Activated CD4-positive, CD25-positive, alpha-beta regulatory T cell treated with anti-CD3 and anti-CD28 coated beads, Interleukin-2, amount 50 U/mL, for 72 hours (primary cell): ENCODE results near the gene RPRD2.
"Not testable (repeated sequence)": the region's sequence is repeated elsewhere in the genome, so short reads cannot be mapped to it uniquely, and the experiment has no call there.

Experiments
- DNase-seq: peaks from one replicate; pipeline ENCODE4 v3.0.0; 2021

The RPRD2 gene

GRCh38 chr1:150363426-150364230 is at the start of gene RPRD2:
Gene RPRD2, plus strand, starts transcription at chr1:150364147. Its CDS starts 568 bp downstream, at chr1:150364715.
- DNase-seq: peak; percentile 94

- DNase-seq: not testable (repeated sequence)
Observed at GRCh38 chr1:150314691-150315090, 49.3 kb upstream of the RPRD2 start.

- DNase-seq: no peak
Observed at GRCh38 chr1:150320667-150320978, 43.3 kb upstream of the RPRD2 start.

DNA sequence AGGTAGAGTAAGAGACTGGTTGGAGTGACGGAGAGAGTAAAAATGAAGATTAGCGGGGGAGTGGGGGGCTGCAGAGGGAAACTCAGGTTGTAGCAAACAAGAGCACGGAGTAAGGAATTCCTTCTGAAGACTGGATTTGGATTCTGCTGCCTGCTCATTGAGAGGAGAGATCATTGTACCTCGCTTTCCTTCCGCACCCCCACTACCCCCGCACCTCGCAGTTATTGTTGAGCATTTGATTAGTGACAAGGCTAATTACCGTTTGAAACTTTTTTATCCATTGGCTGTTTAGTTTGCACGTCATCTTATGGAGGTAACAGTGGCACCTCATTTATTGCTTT is 42.2 kb upstream of the RPRD2 start:
- DNase-seq: no peak

DNA sequence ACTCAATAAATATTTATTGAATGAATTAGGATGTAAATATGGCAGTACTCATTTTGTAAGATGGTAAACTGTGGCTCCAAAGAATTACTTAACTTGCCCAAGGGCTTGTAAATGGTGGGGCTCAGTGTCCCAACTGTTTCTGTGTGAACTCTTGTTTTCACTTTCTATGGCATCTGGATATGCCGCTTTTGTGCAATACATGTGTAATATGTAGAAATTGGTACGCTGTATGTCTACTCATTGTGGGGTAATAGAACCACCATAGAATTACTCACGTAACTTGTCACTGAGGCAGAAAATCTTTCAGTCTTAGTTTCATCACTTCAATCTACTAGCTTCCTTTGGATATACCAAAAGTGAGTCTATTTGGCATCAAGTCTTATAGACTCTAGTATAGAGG is 41.6 kb upstream of the RPRD2 start:
- DNase-seq: no peak

DNA sequence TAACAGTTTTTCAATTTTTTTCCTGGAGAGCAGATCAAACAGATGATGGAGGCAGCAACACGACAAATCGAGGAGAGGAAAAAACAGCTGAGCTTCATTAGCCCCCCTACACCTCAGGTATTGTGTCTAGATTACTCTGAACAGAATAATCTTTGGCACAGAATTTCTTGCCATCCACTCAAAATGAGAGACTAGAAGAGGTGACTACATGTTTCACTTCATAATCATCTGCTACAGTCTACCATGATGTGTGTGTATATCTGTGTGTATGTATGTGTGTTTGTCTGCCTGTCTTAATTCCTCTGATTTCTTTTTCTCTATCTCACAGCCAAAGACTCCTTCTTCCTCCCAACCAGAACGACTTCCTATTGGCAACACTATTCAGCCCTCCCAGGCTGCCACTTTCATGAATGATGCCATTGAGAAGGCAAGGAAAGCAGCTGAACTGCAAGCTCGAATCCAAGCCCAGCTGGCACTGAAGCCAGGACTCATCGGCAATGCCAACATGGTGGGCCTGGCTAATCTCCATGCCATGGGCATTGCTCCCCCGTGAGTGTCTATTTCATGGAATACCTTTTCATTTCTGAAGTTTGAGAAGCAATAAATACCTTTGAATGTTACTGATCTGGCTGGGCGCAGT is 31.2 kb upstream of the RPRD2 start:
- no peak for DNase-seq

- DNase-seq: no peak
Observed at GRCh38 chr1:150346316-150346715, 17.6 kb upstream of the RPRD2 start.

DNA sequence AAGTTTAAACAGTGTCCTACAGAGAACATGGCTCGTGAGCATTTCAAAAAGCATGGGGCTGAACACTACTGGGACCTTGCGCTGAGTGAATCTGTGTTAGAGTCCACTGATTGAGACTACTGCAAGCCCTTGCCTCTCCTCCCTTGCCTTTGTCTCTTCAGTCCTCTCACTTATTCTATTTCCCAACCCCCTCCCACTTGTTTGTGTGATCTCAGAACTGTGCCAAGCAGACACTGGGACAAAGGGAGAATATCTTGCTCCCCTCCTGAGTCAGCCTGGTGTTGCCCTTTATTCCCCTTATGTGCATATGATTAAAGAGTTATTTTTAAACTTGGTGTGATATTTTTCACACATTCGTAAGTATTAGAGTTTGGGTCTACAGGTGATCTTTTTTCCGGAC is 11.1 kb upstream of the RPRD2 start:
- DNase-seq: no peak

DNA sequence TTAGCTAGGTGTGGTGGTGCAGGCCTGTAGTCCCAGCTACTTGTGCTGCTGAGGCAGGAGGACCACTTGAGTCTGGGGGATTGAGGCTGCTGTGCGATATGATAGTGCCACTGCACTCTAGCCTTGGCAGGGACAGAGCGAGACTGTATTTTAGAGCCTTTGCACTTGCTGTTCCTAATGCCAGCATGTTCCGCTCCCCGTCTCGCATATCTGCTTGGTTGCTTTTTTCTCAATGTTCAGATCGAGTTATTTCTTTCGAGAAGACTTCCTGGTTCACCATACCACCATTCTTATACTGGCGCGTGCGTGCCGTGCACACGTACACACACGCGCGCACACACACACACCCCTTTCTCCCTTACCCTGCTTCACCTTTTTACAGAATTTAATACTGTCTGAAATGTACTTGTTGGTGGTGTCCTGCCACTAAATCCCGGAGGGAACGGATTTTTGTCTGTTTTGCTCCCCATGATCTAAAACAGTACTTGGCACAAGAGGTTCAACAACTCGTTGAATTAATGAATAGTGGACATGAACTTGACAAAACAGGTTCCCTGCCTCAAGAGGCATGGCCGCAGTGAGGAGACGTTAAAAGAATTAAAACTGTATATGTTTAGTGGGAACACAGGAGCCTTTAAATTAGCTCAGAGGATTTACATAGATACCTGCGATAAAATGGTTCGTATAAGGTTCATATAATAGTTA is 1.1 kb upstream of the RPRD2 start:
- DNase-seq: no peak

DNA sequence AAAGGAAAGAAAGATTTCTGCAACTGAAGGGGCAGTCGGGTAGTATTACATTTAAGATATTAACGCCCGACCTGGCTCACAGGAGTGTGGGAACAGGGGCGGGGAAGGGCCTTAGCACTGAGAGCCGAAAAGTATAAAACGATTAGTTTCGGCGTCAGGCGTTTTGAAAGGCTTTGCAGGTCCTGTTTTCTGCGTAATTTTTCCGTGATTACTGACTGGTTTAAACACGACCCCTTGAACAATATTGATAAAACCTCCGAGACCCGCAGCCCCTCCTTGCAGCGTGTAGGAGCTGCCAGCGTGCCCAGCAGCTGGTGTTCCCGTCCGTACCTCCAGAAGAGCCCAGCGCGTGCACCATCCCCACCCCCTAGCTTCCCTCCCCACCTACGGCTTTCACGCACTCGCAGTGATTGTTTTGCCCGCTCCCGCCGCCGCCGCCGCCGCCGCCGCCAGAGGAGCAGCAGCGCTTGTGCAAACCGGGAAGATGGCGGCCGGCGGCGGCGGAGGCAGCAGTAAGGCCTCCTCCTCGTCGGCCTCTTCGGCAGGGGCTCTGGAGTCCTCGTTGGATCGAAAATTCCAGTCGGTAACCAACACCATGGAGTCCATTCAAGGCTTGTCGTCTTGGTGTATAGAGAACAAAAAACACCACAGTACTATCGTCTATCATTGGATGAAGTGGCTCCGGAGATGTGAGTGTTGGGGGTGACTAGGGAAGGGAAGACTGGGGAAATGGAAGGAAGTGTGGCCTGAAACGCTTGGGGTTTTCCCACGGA is 470 bp downstream of the RPRD2 start:
- peak; percentile 76 for DNase-seq

DNA sequence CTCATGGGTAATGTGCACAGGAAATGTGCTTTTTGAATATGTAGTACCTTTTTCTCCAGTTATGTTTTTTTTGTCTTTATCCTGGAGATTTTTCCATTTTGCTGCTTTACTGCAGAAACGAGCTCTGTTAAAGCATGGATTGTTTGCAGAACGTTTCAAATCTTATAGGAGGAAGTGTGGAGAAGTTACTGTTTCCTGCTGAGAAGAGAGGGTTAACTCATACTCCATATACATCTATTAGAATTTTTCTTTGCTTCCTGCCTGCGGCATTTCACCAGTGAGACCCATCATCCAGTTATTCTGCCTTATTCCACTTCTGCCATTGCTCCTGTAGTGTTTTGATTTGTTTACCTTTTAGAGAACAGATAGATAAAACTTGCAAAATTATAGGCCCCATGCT is 2.0 kb downstream of the RPRD2 start:
- DNase-seq: no peak

- DNase-seq: no peak
Observed at GRCh38 chr1:150366416-150367296, 2.7 kb downstream of the RPRD2 start.

DNA sequence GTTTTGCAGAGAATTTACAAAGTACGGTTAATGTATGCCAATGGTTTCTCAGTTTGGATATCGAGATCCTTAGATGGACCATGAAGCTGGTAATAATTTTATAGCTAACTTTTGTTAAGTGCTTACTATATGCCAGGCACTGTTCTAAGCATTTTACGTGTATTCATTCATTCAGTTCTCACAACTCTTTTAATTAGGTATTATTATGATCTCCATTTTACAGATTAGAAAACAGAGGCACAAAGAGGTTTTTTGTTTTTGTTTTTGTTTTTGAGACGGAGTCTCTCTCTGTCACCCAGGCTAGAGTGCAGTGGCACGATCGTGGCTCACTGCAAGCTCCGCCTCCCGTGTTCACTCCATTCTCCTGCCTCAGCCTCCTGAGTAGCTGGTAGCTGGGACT is 7.2 kb downstream of the RPRD2 start:
- DNase-seq: no peak

- no peak for DNase-seq
Observed at GRCh38 chr1:150372580-150372979, 8.6 kb downstream of the RPRD2 start.

- DNase-seq: no peak
Observed at GRCh38 chr1:150376110-150376509, 12.2 kb downstream of the RPRD2 start.

GRCh38 chr1:150383631-150384324 is 19.8 kb downstream of the RPRD2 start:
- no peak for DNase-seq

DNA sequence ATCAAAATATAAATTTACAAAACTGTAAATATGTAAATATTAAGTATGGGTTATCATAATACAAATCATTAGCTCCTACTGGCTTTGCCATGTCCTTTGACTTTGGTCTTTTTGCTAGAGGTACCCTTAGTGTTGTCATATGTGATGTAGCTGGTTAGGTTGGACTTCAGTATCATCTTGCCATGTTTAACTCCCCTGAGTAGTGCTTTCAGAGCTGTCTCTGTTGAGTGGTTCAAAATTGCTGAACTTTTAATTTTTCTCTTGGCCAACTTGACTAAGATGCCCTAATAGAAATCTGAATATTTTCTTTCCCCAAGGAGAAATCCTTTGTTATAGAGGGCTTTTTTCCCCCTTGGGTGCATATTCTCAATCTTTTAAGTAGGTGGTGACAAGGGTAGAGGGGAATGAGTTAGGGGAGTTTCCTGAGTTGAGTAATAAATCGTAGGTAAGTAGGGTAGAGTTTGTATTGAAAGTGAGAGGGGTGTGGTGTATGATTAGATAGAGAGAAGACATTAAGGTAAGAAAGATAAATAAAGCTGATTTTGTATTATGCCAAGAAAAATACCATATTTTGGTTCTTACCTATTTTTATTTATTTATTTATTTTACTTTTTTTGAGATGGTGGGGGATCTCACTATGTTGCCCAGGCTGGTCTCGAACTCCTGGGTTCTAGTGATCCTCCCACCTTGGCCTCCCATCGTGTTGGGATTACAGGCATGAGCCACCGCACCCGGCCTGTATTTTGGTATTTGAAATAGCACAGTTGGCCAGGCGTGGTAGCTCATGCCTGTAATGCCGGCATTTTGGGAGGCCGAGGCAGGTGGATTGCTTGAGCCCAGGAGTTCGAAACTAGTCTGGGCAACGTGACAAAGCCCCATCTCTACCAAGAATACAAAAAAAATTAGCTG is 21.8 kb downstream of the RPRD2 start:
- no peak for DNase-seq

- no peak for DNase-seq
Observed at GRCh38 chr1:150386592-150386991, 22.6 kb downstream of the RPRD2 start.

- DNase-seq: no peak
Observed at GRCh38 chr1:150387200-150387599, 23.3 kb downstream of the RPRD2 start.

GRCh38 chr1:150388241-150388640 is 24.3 kb downstream of the RPRD2 start:
- DNase-seq: no peak

- no peak for DNase-seq
Observed at GRCh38 chr1:150389650-150390049, 25.7 kb downstream of the RPRD2 start.
